GM12873 (cell line): ENCODE data around the gene PVALEF.
A peak's percentile ranks its signal among the peaks of the same experiment; 100 is the strongest.

Experiments
- TF ChIP-seq, protein P1 (sequence below): IDR thresholded peaks from 2 replicates; pipeline ENCODE4 v1.5.1; 2012; ENCODE audit warnings: low read depth, mild to moderate bottlenecking, moderate library complexity, low read length, control low read depth; ENCODE audit not compliant: insufficient read depth; ENCODE audit errors: missing control alignments

Gene PVALEF

DNA sequence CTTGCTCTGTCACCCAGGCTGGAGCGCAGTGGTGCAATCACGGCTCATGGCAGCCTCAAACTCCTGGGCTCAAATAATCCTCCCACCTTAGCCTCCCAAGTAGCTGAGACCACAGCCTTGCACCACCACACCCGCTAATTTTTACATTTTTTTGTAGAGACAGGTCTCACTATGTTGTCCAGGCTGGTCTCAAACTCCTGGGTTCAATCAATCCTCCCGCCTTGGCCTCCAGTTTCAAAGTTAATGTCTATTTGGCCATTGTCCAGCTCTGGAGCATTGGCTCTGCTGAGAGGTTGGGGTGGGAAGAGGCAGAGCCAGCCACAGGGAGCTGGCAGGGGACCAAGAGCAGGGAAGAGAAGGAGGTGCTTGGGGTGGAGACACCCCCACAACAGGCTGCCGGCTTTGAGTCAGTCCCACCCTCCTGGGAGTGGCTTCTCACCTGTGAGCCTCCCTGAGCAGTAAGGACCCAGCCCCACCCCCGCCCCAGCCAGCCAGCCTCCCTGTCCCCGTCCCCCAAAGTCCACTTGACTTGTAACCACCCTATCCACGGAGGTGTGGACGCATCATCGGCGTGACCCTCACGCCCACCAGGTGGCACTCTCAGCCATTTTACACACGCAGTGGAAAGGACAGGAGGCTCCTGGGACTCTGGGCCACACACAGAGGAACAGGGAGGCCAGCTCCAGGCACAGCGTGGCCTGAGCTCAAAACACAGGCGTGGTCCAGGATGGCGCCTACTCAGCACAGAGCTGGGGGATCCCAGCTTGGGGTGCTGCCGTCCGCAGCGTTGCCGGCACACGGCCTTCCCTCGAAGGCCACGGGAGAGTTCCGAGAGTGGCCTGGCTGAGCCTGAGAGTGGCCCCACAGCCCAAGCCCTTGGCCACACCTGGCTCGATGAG lies 22.8 kb upstream of the PVALEF start:
- TF ChIP-seq, protein P1, sequence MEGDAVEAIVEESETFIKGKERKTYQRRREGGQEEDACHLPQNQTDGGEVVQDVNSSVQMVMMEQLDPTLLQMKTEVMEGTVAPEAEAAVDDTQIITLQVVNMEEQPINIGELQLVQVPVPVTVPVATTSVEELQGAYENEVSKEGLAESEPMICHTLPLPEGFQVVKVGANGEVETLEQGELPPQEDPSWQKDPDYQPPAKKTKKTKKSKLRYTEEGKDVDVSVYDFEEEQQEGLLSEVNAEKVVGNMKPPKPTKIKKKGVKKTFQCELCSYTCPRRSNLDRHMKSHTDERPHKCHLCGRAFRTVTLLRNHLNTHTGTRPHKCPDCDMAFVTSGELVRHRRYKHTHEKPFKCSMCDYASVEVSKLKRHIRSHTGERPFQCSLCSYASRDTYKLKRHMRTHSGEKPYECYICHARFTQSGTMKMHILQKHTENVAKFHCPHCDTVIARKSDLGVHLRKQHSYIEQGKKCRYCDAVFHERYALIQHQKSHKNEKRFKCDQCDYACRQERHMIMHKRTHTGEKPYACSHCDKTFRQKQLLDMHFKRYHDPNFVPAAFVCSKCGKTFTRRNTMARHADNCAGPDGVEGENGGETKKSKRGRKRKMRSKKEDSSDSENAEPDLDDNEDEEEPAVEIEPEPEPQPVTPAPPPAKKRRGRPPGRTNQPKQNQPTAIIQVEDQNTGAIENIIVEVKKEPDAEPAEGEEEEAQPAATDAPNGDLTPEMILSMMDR, result peak; percentile 75

GRCh38 chr17:81143200-81143527 lies 22.1 kb upstream of the PVALEF start:
- TF ChIP-seq, protein P1, result no peak

DNA sequence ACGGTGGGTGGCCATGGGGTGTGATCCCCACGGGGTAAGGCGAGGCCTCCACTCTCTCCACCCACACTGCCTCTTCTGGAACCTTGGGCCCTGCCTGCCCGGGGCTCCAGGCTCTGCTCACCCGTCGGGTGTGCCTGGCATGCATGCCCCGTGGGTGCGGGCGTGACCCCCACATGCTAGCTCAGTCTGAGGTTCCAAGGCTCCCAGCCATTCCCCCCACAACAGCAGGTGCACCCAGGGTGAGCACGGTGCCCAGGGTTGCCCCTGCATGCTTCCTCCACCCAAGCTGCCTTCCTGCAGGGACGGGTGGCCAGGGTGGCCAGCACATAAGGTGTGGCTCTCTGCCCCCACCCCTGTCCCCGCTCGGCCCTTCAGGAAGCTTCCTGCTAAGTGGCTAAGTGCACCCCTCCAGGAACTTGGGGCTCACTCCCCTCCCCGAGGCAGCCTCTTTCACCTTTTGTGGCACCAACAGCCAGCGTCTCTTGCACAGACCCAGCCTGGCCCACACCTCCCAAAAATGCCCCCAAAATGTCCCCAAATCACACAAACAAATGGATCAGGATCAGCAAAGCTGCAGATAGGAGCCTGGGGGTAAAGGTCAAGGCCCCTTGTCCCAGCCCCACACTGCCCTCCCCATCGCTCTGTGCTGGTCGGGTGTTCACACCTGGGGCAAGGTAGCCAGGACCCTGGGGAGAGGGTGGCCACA lies 21.4 kb upstream of the PVALEF start:
- TF ChIP-seq, protein P1, result no peak

DNA sequence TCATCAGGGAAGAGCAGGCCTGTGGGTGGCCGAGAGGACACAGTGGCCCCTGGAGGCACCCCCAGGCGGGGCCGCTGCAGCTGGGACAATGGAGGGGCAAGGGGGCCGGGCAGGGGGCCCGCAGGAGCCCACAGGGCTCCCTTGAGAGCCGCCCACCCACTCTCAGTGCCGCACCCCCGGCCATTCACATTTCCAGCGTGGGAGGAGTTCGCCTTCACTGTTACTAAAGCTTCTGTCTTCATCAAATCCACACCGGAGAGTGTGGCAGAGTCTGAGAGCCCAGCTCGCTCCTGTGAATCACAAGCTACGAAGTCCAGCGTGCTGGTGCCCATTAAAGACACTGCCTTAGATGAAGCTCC lies 20.9 kb upstream of the PVALEF start:
- TF ChIP-seq, protein P1, result no peak

GRCh38 chr17:81147701-81148100 lies 17.6 kb upstream of the PVALEF start:
- TF ChIP-seq, protein P1, result no peak

DNA sequence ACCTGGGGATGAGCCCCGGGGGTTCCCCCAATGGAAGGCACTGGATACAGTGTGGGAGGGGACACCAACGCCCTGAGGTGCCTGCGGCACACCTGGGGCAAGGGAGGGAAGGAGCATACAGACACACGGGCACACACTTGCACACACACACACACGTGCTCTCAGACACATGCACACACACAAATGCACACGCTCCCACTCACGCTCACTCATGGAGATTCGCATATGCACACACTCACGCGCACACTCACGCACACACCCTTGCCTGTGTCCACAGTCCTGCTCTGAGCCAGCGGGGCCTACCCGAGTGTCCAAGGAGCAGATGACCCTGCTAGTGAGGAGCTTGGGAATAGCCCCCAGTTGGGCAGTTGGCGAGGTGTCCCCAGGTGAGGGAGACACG lies 16.7 kb upstream of the PVALEF start:
- TF ChIP-seq, protein P1, result no peak

GRCh38 chr17:81148986-81149533 lies 16.2 kb upstream of the PVALEF start:
- TF ChIP-seq, protein P1, result no peak
